ENCODE measurements around the gene SAMD8. TPM values are rescaled to one million over a fixed set of nuclear protein-coding genes. Genes with fewer than 3 reads are reported as not detected.

The SAMD8 gene
- total RNA-seq, 1 donor from 2014 or later: 26.4 TPM

GRCh38 chr10:75065076-75065475, 46.4 kb upstream of the SAMD8 start:
- H3K4me1 Mint-ChIP-seq (ENCODE audit: unreplicated experiment): peaks cover 3% of the 10 kb centered on the region
- no peak for DNase-seq (ENCODE audit: extremely low spot score, unreplicated experiment)
- H3K27ac Mint-ChIP-seq (ENCODE audit: unreplicated experiment): peak overlapping the region; percentile 3
- H3K36me3 Mint-ChIP-seq (ENCODE audit: unreplicated experiment): no peaks in the 10 kb centered on the region
- no peak for TF ChIP-seq CTCF (IDR thresholded peaks at IDR 0.05)
- no peaks in the 10 kb centered on the region for H3K9me3 Mint-ChIP-seq (ENCODE audit: unreplicated experiment)
- H3K27me3 Mint-ChIP-seq (ENCODE audit: unreplicated experiment): no peaks in the 10 kb centered on the region
- no peak overlapping the region for H3K4me3 Mint-ChIP-seq (ENCODE audit: unreplicated experiment)

- Mint-ChIP-seq H3K4me1 (ENCODE audit: unreplicated experiment) (peaks cover 3% of the 10 kb centered on the region), H3K27me3 (ENCODE audit: unreplicated experiment) (no peaks in the 10 kb centered on the region), H3K4me3 (ENCODE audit: unreplicated experiment) (no peak overlapping the region), H3K36me3 (ENCODE audit: unreplicated experiment) (no peaks in the 10 kb centered on the region), H3K27ac (ENCODE audit: unreplicated experiment) (no peak overlapping the region), H3K9me3 (ENCODE audit: unreplicated experiment) (no peaks in the 10 kb centered on the region)
- no peak for DNase-seq (ENCODE audit: extremely low spot score, unreplicated experiment)
- no peak for TF ChIP-seq CTCF (IDR thresholded peaks at IDR 0.05)
These were observed 45.2 kb upstream of the SAMD8 start for GRCh38 chr10:75066271-75066670.

GRCh38 chr10:75067272-75067671, 44.2 kb upstream of the SAMD8 start:
- Mint-ChIP-seq H3K36me3 (ENCODE audit: unreplicated experiment) (no peaks in the 10 kb centered on the region), H3K27me3 (ENCODE audit: unreplicated experiment) (no peaks in the 10 kb centered on the region), H3K27ac (ENCODE audit: unreplicated experiment) (no peak overlapping the region), H3K9me3 (ENCODE audit: unreplicated experiment) (no peaks in the 10 kb centered on the region), H3K4me3 (ENCODE audit: unreplicated experiment) (no peak overlapping the region), H3K4me1 (ENCODE audit: unreplicated experiment) (peaks cover 3% of the 10 kb centered on the region)
- no peak for TF ChIP-seq CTCF (IDR thresholded peaks at IDR 0.05)
- DNase-seq (ENCODE audit: extremely low spot score, unreplicated experiment): no peak

GRCh38 chr10:75068523-75068922, 42.9 kb upstream of the SAMD8 start:
- no peaks in the 10 kb centered on the region for H3K36me3 Mint-ChIP-seq (ENCODE audit: unreplicated experiment)
- peaks cover 3% of the 10 kb centered on the region for H3K4me1 Mint-ChIP-seq (ENCODE audit: unreplicated experiment)
- no peaks in the 10 kb centered on the region for H3K27me3 Mint-ChIP-seq (ENCODE audit: unreplicated experiment)

GRCh38 chr10:75070476-75070875, 41.0 kb upstream of the SAMD8 start:
- no peaks in the 10 kb centered on the region for H3K36me3 Mint-ChIP-seq (ENCODE audit: unreplicated experiment)
- no peaks in the 10 kb centered on the region for H3K9me3 Mint-ChIP-seq (ENCODE audit: unreplicated experiment)
- no peaks in the 10 kb centered on the region for H3K27me3 Mint-ChIP-seq (ENCODE audit: unreplicated experiment)
- H3K4me3 Mint-ChIP-seq (ENCODE audit: unreplicated experiment): no peak overlapping the region
- no peaks in the 10 kb centered on the region for H3K4me1 Mint-ChIP-seq (ENCODE audit: unreplicated experiment)
- TF ChIP-seq CTCF (IDR thresholded peaks at IDR 0.05): no peak
- H3K27ac Mint-ChIP-seq (ENCODE audit: unreplicated experiment): no peak overlapping the region
- no peak for DNase-seq (ENCODE audit: extremely low spot score, unreplicated experiment)

More at GRCh38 chr10:75068523-75068922, 42.9 kb upstream of the SAMD8 start:
- TF ChIP-seq CTCF (IDR thresholded peaks at IDR 0.05): no peak
- Mint-ChIP-seq H3K27ac (ENCODE audit: unreplicated experiment) (no peak overlapping the region), H3K4me3 (ENCODE audit: unreplicated experiment) (no peak overlapping the region), H3K9me3 (ENCODE audit: unreplicated experiment) (no peaks in the 10 kb centered on the region)
- no peak for DNase-seq (ENCODE audit: extremely low spot score, unreplicated experiment)
